HG03520 (cell line): ENCODE data around the gene LTC4S.

Experiments
- ATAC-seq: cut with Tn5 transposase; IDR thresholded peaks from one replicate; pipeline ENCODE4 v1.9.1; 2021; ENCODE audit warnings: mild to moderate bottlenecking, moderate library complexity; ENCODE audit not compliant: unreplicated experiment

Gene LTC4S

GRCh38 chr5:179840766-179841165, 47.0 kb downstream of the LTC4S start:
- no peak for ATAC-seq

- ATAC-seq = no peak
Observed at GRCh38 chr5:179841621-179842020, 47.8 kb downstream of the LTC4S start.
